ENCODE measurements around the gene HYAL1. TPM values are rescaled to one million over a fixed set of nuclear protein-coding genes. Genes with fewer than 3 reads are reported as not detected.
"Not testable (repeated sequence)": the region's sequence is repeated elsewhere in the genome, so short reads cannot be mapped to it uniquely, and the experiment has no call there.

HYAL1 gene
- total RNA-seq, 4 donors from 2014 or later: 1.8 to 13.8 (median 3.8) TPM

GRCh38 chr3:50288387-50289007, 14.9 kb downstream of the HYAL1 start:
- Histone ChIP-seq H3K4me1 (peaks cover 13 to 25% (median 18%) of the 10 kb centered on the region in 4 donors), H3K27ac (no peak overlapping the region), H3K36me3 (peaks cover 0 to 11% (median 6%) of the 10 kb centered on the region in 4 donors), H3K9me3 (no peaks in the 10 kb centered on the region), H3K4me3 (no peak overlapping the region), H3K27me3 (no peaks in the 10 kb centered on the region)
- no peak for TF ChIP-seq POLR2AphosphoS5 (IDR thresholded peaks at IDR 0.05)
- no peak for TF ChIP-seq EP300 (IDR thresholded peaks at IDR 0.05; ENCODE audit: low read depth)
- TF ChIP-seq CTCF (IDR thresholded peaks at IDR 0.05): no peak
- no peak for TF ChIP-seq POLR2A (IDR thresholded peaks at IDR 0.05)
- intact Hi-C loops (cut with DNase I; ENCODE audit: low total_unique reads): no loop called here
- DNase-seq: no peak
- WGBS, 2 donors (ENCODE audit: low coverage in 1 of 2): 86 to 91% methylated on average over 9 to 23 of the region's 23 CpGs
- in situ Hi-C loops (cut with MboI; ENCODE audit: low pct_ligation_motif_present in 1 of 4, low pct_unique_long_range_greater_than_20kb in 1 of 4, low sequenced_read_pairs in 3 of 4): no loop called here

GRCh38 chr3:50287262-50287661, 16.1 kb downstream of the HYAL1 start:
- Histone ChIP-seq H3K4me3 (no peak overlapping the region), H3K4me1 (peaks cover 7 to 17% (median 12%) of the 10 kb centered on the region in 4 donors), H3K27ac (no peak overlapping the region), H3K27me3 (no peaks in the 10 kb centered on the region), H3K9me3 (no peaks in the 10 kb centered on the region), H3K36me3 (peaks cover 0 to 11% (median 6%) of the 10 kb centered on the region in 4 donors)
- no peak for TF ChIP-seq EP300 (IDR thresholded peaks at IDR 0.05; ENCODE audit: low read depth)
- no peak for TF ChIP-seq CTCF (IDR thresholded peaks at IDR 0.05)
- TF ChIP-seq POLR2AphosphoS5 (IDR thresholded peaks at IDR 0.05): no peak
- no peak for TF ChIP-seq POLR2A (IDR thresholded peaks at IDR 0.05)
- 100% methylated on average over 1 of the region's 1 CpG; no CpG with 5 or more reads in 1 of the 2 donors for WGBS, 2 donors (ENCODE audit: low coverage in 1 of 2)
- in situ Hi-C loops (cut with MboI; ENCODE audit: low pct_ligation_motif_present in 1 of 4, low pct_unique_long_range_greater_than_20kb in 1 of 4, low sequenced_read_pairs in 3 of 4): no loop called here
- intact Hi-C loops (cut with DNase I; ENCODE audit: low total_unique reads): no loop called here
- no peak for DNase-seq

- no peak for DNase-seq
- Histone ChIP-seq H3K27me3 (no peaks in the 10 kb centered on the region), H3K4me3 (no peak overlapping the region), H3K27ac (no peak overlapping the region), H3K36me3 (peaks cover 0 to 11% (median 6%) of the 10 kb centered on the region in 4 donors), H3K4me1 (peaks cover 7 to 13% (median 11%) of the 10 kb centered on the region in 4 donors), H3K9me3 (no peaks in the 10 kb centered on the region)
- TF ChIP-seq EP300 (IDR thresholded peaks at IDR 0.05; ENCODE audit: low read depth) (no peak), CTCF (IDR thresholded peaks at IDR 0.05) (no peak), POLR2A (IDR thresholded peaks at IDR 0.05) (no peak), POLR2AphosphoS5 (IDR thresholded peaks at IDR 0.05) (no peak)
- intact Hi-C loops (cut with DNase I; ENCODE audit: low total_unique reads) (no loop called here), in situ Hi-C loops (cut with MboI; ENCODE audit: low pct_ligation_motif_present in 1 of 4, low pct_unique_long_range_greater_than_20kb in 1 of 4, low sequenced_read_pairs in 3 of 4) (no loop called here)
- WGBS, 2 donors (ENCODE audit: low coverage in 1 of 2): 88% methylated on average over 26 of the region's 28 CpGs; no CpG with 5 or more reads in 1 of the 2 donors
Observed at GRCh38 chr3:50286322-50287227, 16.8 kb downstream of the HYAL1 start.

GRCh38 chr3:50284121-50284520, 19.3 kb downstream of the HYAL1 start:
- H3K4me1 ChIP-seq; in situ Hi-C loops (cut with MboI; ENCODE audit: low pct_ligation_motif_present in 1 of 4, low pct_unique_long_range_greater_than_20kb in 1 of 4, low sequenced_read_pairs in 3 of 4); intact Hi-C loops (cut with DNase I; ENCODE audit: low total_unique reads); DNase-seq; H3K4me3 ChIP-seq; H3K36me3 ChIP-seq; H3K27ac ChIP-seq; H3K9me3 ChIP-seq; H3K27me3 ChIP-seq: not testable (repeated sequence)
- WGBS, 2 donors (ENCODE audit: low coverage in 1 of 2): 74 to 82% methylated on average over 4 to 6 of the region's 6 CpGs

Data from transverse colon (tissue), 4 donors.